CD4-positive, alpha-beta T cell treated with Interleukin-2 at 100 ng/mL for 4 hours (primary cell): ENCODE measurements around the gene RND2.

ENCODE experiments used
- DNase-seq: peaks from one replicate; pipeline ENCODE4 v3.0.0-alpha.2; 2020; ENCODE audit warnings: low spot score

RND2 gene

GRCh38 chr17:43079641-43080302, 54.7 kb downstream of the RND2 start:
- no peak for DNase-seq
